NT2/D1 (cell line): Measurements from ENCODE around the gene AP2A2.

Source experiments
- DNase-seq: peaks from one replicate; pipeline ENCODE4 v3.0.0-alpha.2; 2011; ENCODE audit warnings: low read depth, low spot score
- H3K27me3 ChIP-seq: 2 replicates; pipeline ENCODE4 v1.6.0; 2011; ENCODE audit warnings: mild to moderate bottlenecking; ENCODE audit not compliant: insufficient read length, insufficient read depth
- H3K36me3 ChIP-seq: 2 replicates; pipeline ENCODE4 v1.6.1; 2011; ENCODE audit warnings: mild to moderate bottlenecking, low read length, mixed read lengths; ENCODE audit not compliant: insufficient read depth, insufficient read length
- H3K4me1 ChIP-seq: 2 replicates; pipeline ENCODE4 v1.5.1; 2011; ENCODE audit not compliant: insufficient read depth, insufficient read length
- H3K4me3 ChIP-seq: 2 replicates; pipeline ENCODE4 v1.5.1; 2011; ENCODE audit warnings: low read depth; ENCODE audit not compliant: insufficient read length
- H3K9ac ChIP-seq: 2 replicates; pipeline ENCODE4 v1.6.0; 2011; ENCODE audit warnings: low read depth; ENCODE audit not compliant: insufficient read length
- H3K9me3 ChIP-seq: 2 replicates; pipeline ENCODE4 v1.5.1; 2011; ENCODE audit warnings: mild to moderate bottlenecking, low read length; ENCODE audit not compliant: insufficient read depth
- SUZ12 ChIP-seq: IDR thresholded peaks from 2 replicates; pipeline ENCODE4 v1.6.1; 2011; ENCODE audit not compliant: insufficient read length, insufficient read depth; ENCODE audit errors: extremely low read depth
- YY1 ChIP-seq: IDR thresholded peaks from 2 replicates; pipeline ENCODE4 v1.6.1; 2011; ENCODE audit not compliant: insufficient read length, insufficient read depth
- ZNF274 ChIP-seq: IDR thresholded peaks from 2 replicates; pipeline ENCODE4 v1.6.1; 2011; ENCODE audit warnings: mild to moderate bottlenecking, low read depth, low read length

Gene AP2A2

DNA sequence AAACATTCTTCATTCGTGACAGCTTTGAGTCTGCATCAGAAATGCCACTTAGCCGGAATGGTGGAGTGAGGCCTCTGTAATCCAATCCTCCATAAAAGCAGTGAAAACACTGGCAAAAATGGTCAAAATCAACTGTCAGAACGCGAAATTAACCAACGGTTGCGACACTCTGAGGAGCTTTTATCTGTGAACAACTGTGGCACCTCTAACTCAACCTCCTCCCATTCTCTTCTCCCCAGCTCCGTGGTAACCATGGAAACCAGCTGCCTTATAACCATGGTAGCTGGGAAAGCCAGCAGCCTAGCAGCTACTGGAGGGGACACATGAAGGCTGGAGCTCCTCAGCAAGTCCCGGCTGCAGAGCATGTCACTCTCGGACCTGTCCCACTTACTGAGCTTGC lies 20.3 kb downstream of the AP2A2 start:
- no peak overlapping the region for H3K9ac ChIP-seq
- peaks cover 23% of the 10 kb centered on the region; the same call in 1 of the 2 replicates for H3K9me3 ChIP-seq
- TF ChIP-seq SUZ12 (no peak), YY1 (no peak)
- H3K4me1 ChIP-seq = peaks cover 9% of the 10 kb centered on the region
- no peaks in the 10 kb centered on the region for H3K27me3 ChIP-seq
- H3K36me3 ChIP-seq = peaks cover 45% of the 10 kb centered on the region
- DNase-seq = peak; percentile 65
- H3K4me3 ChIP-seq = no peak overlapping the region

- H3K4me1 ChIP-seq = peaks cover 6% of the 10 kb centered on the region
Measured at GRCh38 chr11:947744-948143, 22.1 kb downstream of the AP2A2 start.

DNA sequence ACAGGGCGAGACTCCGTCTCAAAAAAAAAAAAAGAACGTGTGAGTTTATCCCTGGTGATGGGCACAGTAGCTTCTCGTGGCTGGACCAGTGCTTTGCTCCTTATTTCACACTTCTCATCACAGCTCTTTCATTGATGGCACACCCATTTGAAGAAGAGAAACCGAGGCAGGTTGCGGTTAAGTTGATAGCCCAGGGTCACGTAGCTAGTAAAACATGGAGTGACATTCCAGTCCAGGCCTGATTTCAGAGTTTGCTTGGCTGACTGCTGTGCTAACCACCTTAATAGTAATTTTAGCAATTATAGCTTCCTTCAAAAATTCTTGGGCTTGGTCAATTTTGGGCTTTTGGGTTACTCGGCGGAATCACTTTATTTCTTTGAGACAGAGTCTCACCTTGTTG lies 25.8 kb downstream of the AP2A2 start:
- Histone ChIP-seq H3K36me3 (peaks cover 48% of the 10 kb centered on the region), H3K27me3 (no peaks in the 10 kb centered on the region), H3K9ac (no peak overlapping the region), H3K9me3 (peaks cover 23% of the 10 kb centered on the region; the same call in 1 of the 2 replicates), H3K4me1 (peaks cover 8% of the 10 kb centered on the region), H3K4me3 (no peak overlapping the region)
- TF ChIP-seq ZNF274 (no peak), SUZ12 (no peak), YY1 (no peak)
- DNase-seq = no peak

More at GRCh38 chr11:947744-948143, 22.1 kb downstream of the AP2A2 start:
- peaks cover 23% of the 10 kb centered on the region; the same call in 1 of the 2 replicates for H3K9me3 ChIP-seq
- H3K9ac ChIP-seq = no peak overlapping the region
- peaks cover 47% of the 10 kb centered on the region for H3K36me3 ChIP-seq
- H3K4me3 ChIP-seq = no peak overlapping the region
- DNase-seq = no peak
- no peaks in the 10 kb centered on the region for H3K27me3 ChIP-seq
- TF ChIP-seq ZNF274 (no peak), SUZ12 (no peak), YY1 (no peak)

DNA sequence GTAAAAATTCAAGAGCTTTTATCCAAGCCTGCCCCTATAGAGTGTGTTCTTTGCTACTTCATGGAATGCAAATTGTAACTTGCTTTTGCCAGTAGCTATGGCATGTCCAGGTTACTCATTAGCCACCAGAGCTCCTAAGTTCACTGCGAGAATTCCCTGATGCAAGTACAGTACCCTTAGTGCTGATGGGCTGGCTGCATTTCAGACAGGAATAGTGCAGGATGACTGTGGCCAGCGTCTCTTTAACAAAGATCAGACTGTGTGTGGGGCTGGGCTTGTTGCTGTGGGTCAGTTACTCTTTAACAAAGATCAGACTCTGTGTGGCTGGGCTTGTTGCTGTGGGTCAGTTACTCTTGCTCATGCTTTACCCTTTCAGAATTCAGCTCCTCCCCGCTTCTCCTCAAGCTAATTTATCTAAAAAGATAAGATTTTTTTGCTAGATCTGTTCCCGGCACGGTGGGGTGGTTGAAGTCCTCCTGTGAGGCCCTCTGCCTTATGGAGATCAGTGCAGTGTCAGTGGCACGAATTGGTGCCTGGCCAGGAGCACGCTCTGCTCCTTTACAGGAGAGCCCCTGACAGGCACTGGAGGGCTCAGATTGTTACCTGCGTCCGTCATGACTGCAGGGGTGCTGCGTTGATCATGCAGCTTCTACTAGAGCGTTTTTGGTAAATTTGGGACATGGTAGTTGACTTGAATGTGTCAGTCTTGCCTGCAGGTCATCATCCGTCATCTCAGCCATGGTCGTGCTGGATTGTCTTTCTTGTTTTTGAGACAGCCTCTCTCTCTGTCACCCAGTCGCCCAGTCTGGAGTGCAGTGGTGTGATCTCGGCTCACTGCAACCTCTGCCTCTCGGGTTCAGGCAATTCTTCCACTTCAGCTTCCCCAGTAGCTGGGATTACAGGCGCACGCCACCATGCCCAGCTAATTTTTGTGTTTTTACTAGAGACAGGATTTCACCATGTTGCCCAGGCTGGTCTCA lies 27.0 kb downstream of the AP2A2 start:
- Histone ChIP-seq H3K4me1 (peaks cover 8% of the 10 kb centered on the region), H3K36me3 (peaks cover 50% of the 10 kb centered on the region), H3K9ac (peak overlapping the region; percentile 37)

GRCh38 chr11:953512-953911 lies 27.8 kb downstream of the AP2A2 start:
- Histone ChIP-seq H3K36me3 (peaks cover 48% of the 10 kb centered on the region), H3K9me3 (peaks cover 14% of the 10 kb centered on the region; the same call in 1 of the 2 replicates), H3K4me1 (peaks cover 8% of the 10 kb centered on the region), H3K27me3 (no peaks in the 10 kb centered on the region), H3K4me3 (no peak overlapping the region), H3K9ac (no peak overlapping the region)
- no peak for TF ChIP-seq YY1
- no peak for TF ChIP-seq SUZ12
- TF ChIP-seq ZNF274 = no peak
- DNase-seq = no peak

More for the DNA sequence above, 27.0 kb downstream of the AP2A2 start:
- H3K4me3 ChIP-seq = no peak overlapping the region
- H3K9me3 ChIP-seq = peaks cover 21% of the 10 kb centered on the region; the same call in 1 of the 2 replicates
- TF ChIP-seq SUZ12 (no peak), YY1 (no peak), ZNF274 (no peak)
- no peak for DNase-seq
- no peaks in the 10 kb centered on the region for H3K27me3 ChIP-seq

DNA sequence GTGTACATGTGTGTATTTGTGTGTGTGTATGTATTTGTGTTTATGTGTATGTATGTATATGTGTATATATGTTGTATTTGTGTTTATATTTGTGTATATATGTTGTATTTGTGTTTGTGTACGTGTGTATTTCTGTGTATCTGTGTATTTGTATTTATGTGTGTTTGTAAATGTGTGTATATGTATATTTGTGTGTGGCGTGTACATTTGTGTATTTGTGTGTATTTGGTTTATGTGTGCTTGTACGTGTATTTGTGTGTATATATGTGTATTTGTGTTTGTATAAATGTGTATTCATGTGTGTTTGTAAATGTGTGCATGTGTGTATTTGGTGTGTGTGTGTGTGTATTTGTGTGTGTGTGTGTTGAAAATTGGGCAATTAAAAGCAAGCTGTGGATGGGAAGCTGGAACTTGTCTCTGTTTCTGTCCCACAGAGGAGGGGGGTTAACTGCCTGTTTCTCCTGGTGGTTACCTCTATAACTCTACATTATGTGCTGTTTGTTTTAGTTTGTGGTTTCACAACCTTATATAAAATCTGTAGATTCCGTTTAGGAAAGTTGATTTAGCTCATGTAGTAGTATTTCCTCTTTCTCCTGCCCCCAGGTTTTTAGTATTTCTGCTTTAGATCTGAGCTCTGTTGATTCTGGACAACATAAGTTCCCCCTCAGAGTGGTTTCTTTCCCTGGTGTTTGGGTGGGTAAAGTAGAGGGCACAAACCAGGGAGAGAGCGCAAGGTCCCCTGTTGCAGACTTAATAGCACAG lies 28.9 kb downstream of the AP2A2 start:
- no peak for DNase-seq
- Histone ChIP-seq H3K36me3 (peaks cover 50% of the 10 kb centered on the region), H3K4me1 (peaks cover 8% of the 10 kb centered on the region), H3K4me3 (no peak overlapping the region), H3K9ac (peak overlapping the region; percentile 58), H3K27me3 (no peaks in the 10 kb centered on the region), H3K9me3 (peaks cover 7% of the 10 kb centered on the region; the same call in 1 of the 2 replicates)
- TF ChIP-seq YY1 (no peak), SUZ12 (no peak)
